HG03139 (cell line): ENCODE data around the gene MPV17L2.
A peak's percentile ranks its signal among the peaks of the same experiment; 100 is the strongest.
"Not testable (repeated sequence)": the region's sequence is repeated elsewhere in the genome, so short reads cannot be mapped to it uniquely, and the experiment has no call there.

Source experiments
- ATAC-seq: cut with Tn5 transposase; IDR thresholded peaks from one replicate; pipeline ENCODE4 v1.9.1; 2021; ENCODE audit not compliant: unreplicated experiment

The MPV17L2 gene

GRCh38 chr19:18190278-18190677 lies 2.7 kb upstream of the MPV17L2 start:
- no peak for ATAC-seq

- no peak for ATAC-seq
Observed at GRCh38 chr19:18191640-18192062, 1.4 kb upstream of the MPV17L2 start.

GRCh38 chr19:18193388-18194180 lies 566 bp downstream of the MPV17L2 start:
- no peak for ATAC-seq

DNA sequence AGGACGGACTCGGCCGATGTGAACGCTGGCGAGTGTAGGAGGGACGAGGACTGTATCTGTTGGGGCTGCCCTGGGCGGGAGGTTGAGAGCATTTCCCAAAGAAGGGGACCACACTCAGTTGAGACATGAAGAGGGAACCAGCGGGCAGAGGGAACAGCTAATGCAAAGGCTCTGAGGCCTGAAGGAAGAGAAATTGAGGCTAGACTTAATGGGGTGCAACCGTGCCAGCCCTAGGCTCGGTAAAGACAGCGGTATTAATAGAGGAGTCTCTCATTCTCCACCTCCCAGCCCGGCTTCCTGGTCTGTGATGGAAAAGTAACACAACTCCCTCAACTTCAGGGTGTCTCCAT lies 1.1 kb downstream of the MPV17L2 start:
- ATAC-seq: no peak

GRCh38 chr19:18194554-18195238 lies 1.7 kb downstream of the MPV17L2 start:
- ATAC-seq: no peak

GRCh38 chr19:18196511-18196845 lies 3.5 kb downstream of the MPV17L2 start:
- no peak for ATAC-seq

- no peak for ATAC-seq
Observed at GRCh38 chr19:18197306-18197705, 4.3 kb downstream of the MPV17L2 start.

- ATAC-seq: no peak
Observed at GRCh38 chr19:18197941-18198340, 4.9 kb downstream of the MPV17L2 start.

DNA sequence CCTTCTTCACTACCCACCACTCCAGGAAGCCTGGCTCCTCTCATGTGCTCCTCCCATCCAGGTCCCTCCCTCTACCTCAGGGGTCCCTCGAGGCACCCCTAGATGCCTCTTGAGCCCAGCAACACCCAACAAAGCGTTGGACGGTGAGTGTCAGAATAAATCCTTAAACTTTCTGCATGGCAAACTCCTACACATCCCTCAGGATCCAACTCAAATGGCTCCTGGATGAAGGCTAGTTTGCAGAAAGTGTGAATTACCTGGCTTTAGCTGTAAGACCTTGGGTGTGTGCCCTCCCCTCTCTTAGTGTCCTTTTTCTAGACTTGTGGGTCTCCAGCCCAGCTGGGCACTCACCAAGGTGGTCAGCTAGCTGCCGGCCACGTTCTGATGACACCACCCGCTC lies 5.4 kb downstream of the MPV17L2 start:
- ATAC-seq: no peak

GRCh38 chr19:18202397-18202777 lies 9.4 kb downstream of the MPV17L2 start:
- ATAC-seq: no peak

DNA sequence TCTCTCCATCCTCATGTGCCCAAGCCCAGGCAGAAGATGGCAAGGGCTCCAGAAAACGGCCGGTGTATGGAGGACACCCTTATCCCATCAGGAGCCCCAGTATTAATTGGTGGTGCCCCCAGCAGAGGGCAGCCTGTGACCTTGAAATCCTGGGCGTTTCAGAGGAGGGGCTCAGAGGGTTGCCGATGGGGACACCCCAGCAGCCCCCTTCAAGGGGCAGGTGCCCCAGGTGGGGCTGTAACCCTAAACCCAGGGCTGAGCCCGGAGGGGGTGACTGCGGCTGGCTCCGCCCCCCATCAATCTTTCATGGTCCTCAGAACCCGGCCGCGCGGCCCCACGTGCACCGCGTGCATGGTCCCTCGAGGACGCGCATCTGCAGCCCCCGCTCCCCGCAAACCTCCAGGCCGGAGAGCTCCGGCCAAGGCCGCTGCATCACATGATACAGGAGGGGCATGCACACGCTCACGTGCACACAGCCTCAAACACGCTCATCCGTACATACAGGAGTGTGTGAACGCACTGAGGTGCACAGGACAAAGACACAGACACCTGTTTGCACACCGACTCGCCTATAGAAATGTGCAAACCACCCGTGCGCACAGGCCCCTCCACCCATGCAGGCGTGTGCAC lies 9.9 kb downstream of the MPV17L2 start:
- no peak for ATAC-seq

GRCh38 chr19:18203408-18203862 lies 10.4 kb downstream of the MPV17L2 start:
- ATAC-seq: no peak

DNA sequence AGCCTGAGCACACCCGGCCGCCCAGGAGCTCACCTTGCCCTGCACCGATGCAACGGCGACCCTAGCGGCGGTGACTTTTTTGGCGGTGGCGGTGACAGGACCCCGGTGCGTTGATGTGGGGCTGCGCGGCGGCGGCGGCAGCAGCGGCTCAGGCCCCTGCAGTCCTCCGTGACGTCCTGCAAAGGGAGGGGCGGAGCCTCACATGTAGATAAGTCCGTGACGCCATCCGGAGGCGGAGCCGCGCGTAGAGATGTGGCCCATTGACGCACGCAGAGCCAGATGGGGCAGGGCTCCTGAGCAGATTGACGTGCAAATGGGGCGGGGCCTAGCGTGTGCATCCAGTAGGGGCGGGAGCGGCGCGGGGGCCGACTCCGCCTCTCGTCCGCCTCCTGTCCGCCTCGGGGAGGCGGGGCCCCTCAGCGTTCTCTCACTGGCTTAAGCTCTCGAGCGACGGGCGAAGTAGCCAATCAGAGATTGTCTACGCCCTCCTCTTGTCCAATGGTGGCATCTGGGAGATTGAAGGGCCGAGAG lies 10.9 kb downstream of the MPV17L2 start, which contains the start of gene RAB3A:
Gene RAB3A, minus strand, starts transcription at position 180 of the 531 bp plus-strand sequence. CDS start 1,302 bp downstream, outside the sequence.
- ATAC-seq: peak; percentile 86

- peak; percentile 5 for ATAC-seq
Observed at GRCh38 chr19:18204394-18205199, 11.6 kb downstream of the MPV17L2 start.

- ATAC-seq: no peak
Observed at GRCh38 chr19:18205200-18205892, 12.3 kb downstream of the MPV17L2 start.

DNA sequence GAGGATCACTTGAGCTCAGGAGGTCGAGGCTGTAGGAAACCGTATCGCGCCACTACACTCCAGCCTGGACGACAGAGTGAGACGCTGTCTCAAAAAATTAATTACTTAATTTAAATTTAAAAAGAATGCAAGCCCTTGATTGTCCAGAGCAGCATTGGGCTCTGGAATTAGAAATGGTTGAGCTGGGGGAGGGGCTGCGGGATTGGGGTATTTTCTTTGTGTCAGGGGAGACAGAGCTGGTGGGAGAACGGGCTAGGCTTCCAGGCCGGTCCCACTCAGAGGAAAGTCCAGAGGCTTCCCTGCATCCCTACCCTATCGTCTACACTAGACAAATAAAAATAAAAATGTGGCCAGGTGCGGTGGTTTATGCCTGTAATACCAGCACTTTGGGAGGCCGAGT lies 13.0 kb downstream of the MPV17L2 start:
- ATAC-seq: no peak

DNA sequence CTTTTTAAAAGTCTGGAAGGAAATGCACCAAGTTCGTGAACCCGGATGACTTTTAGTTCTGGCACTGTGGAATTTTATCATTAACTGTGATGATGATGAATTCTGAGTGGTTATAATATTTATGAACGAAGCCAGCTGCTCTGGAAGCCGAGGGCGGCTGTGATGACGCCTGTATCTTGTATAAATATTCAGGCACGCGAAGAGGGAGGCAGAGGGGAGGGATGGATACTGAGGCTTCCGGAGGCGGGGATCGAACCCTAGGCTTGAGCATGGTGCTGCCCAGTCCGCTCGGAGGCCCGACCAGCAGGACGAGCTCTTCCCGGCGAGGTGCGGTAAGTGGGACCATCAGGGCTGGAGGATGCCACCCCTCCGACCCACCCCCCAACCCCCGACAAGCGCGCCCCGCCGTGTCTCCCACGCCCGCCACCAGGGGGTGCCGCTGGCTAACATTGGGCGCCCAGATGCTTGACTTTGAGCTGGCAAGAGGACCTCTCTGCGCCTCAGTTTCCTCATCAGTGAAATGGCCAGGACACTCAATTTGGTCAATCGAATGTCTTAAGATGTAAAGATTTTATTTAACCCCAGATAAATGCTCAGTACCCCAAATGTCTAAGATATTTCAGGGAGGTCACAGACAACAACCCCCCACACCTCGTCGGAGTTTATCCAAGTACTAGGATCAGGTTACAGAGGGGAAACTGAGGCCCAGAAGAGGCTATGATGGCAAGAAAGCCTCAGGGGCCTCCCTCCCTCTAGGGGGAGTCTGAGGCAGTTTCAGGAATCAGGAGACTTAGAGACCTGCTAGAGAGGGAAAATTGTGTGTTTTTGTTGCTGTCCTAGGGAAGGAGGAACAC lies 15.3 kb downstream of the MPV17L2 start:
- no peak for ATAC-seq

DNA sequence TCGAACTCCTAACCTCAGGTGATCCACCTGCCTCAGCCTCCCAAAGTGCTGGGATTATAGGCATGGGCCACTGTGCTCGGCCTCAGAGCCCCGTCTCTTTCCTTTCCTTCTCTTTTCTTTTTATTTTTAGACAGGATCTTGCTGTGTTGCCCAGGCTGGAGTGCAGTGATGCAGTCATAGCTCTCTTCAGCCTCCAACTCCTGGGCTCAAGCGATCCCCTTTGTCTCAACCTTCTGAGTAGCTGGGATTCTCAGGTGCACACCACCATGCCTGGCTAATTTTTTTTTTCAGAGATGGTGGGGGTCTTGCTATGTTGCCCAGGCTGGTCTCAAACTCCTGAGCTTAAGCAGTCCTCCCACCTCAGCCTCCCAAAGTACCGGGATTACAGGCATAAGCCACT lies 16.9 kb downstream of the MPV17L2 start:
- ATAC-seq: not testable (repeated sequence)

GRCh38 chr19:18211683-18212082 lies 18.7 kb downstream of the MPV17L2 start:
- ATAC-seq: no peak
